Omental fat pad (tissue), 4 donors: ENCODE data around the gene TYROBP. TPM values are rescaled to one million over a fixed set of nuclear protein-coding genes. Genes with fewer than 3 reads are reported as not detected.

Source experiments
- ATAC-seq: fragments of 150-250 bp; one replicate; pipeline ENCODE4 v1.9.1; 2016; ENCODE audit warnings: mild to moderate bottlenecking, moderate library complexity; ENCODE audit not compliant: low FRiP score
- DNase-seq: peaks from one replicate; pipeline ENCODE4 v3.0.0-alpha.2; 2019; ENCODE audit warnings: low spot score
- CTCF ChIP-seq, 3 donors: fragments of 450-650 bp; IDR thresholded peaks; one replicate each; pipeline ENCODE4 v1.5.1; 2016 to 2017; ENCODE audit warnings: antibody characterized with exemption in 3 of 3, mild to moderate bottlenecking in 3 of 3, moderate library complexity in 2 of 3
- total RNA-seq, 4 donors: library from RNA; depleted of rRNA; stranded (reverse); fragments of >200 nt; gene quantifications; one replicate each; pipeline ENCODE4 v1.1.0, GENCODE V29; 2016

The TYROBP gene
- total RNA-seq, 4 donors from 2014 or later, result 171 to 490 (median 280) TPM

- DNase-seq (no peak), ATAC-seq (no peak)
- TF ChIP-seq CTCF (IDR thresholded peaks at IDR 0.05), result no peak
Measured at GRCh38 chr19:35904311-35905068, 3.6 kb downstream of the TYROBP start.

- TF ChIP-seq CTCF (IDR thresholded peaks at IDR 0.05), result no peak
- no peak for ATAC-seq
- peak; percentile 44 for DNase-seq
Measured at GRCh38 chr19:35903550-35904179, 4.4 kb downstream of the TYROBP start.

- TF ChIP-seq CTCF (IDR thresholded peaks at IDR 0.05), result no peak
- DNase-seq, result no peak
- ATAC-seq, result no peak
Measured at GRCh38 chr19:35902870-35903475, 5.1 kb downstream of the TYROBP start.

GRCh38 chr19:35901854-35902661 lies 6.0 kb downstream of the TYROBP start, which contains the start of gene HCST:
TSS of gene HCST (plus strand) at chr19:35902529. CDS start at chr19:35902594, 65 bp downstream.
- ATAC-seq (no peak), DNase-seq (no peak)
- TF ChIP-seq CTCF (IDR thresholded peaks at IDR 0.05), result no peak

GRCh38 chr19:35901055-35901644 lies 6.9 kb downstream of the TYROBP start:
- no peak for TF ChIP-seq CTCF (IDR thresholded peaks at IDR 0.05)
- DNase-seq (no peak), ATAC-seq (no peak)

GRCh38 chr19:35899547-35900214 lies 8.4 kb downstream of the TYROBP start:
- TF ChIP-seq CTCF (IDR thresholded peaks at IDR 0.05), result no peak
- ATAC-seq (peak; percentile 66), DNase-seq (no peak)
